ENCODE results near the gene TUBE1.

DNA sequence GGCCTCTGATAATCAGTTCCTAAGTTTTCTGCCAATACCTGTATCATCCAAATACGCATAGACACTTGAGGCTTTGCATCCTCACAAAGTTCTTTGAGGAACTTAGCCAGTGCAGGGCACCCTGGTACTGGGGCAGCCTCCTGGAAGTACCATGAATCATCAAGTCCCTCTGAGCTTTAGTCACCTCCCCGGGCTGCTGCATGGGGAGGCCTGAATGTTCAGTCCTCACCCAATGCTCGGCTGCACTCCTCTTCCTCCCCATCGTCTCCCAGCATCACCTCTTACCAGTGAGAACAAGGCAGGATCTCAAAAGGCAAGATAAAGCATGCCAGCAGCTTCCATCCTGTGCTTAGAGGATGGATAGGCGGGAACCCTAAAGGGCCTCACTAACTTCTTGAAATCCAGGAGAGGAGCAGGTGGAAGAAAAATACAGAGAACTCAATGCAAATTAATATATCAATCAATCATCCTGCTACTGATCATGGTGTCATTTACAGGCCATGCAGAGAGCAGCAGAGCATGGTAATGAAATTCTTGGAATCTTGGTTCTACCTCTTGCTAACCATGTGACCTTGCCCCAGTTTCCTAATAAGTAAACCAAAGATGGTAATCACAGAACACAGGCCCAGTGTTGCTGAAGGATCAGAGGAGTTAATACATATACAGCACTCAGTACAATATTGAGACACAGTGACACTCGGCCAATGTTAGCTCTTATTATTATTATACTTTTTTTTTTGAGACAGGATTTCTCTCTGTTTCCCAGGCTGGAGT lies 38.1 kb downstream of the TUBE1 start:
- TF ChIP-seq, protein P1, sequence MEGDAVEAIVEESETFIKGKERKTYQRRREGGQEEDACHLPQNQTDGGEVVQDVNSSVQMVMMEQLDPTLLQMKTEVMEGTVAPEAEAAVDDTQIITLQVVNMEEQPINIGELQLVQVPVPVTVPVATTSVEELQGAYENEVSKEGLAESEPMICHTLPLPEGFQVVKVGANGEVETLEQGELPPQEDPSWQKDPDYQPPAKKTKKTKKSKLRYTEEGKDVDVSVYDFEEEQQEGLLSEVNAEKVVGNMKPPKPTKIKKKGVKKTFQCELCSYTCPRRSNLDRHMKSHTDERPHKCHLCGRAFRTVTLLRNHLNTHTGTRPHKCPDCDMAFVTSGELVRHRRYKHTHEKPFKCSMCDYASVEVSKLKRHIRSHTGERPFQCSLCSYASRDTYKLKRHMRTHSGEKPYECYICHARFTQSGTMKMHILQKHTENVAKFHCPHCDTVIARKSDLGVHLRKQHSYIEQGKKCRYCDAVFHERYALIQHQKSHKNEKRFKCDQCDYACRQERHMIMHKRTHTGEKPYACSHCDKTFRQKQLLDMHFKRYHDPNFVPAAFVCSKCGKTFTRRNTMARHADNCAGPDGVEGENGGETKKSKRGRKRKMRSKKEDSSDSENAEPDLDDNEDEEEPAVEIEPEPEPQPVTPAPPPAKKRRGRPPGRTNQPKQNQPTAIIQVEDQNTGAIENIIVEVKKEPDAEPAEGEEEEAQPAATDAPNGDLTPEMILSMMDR (IDR thresholded peaks at IDR 0.05; ENCODE audit: borderline replicate concordance, extremely low read depth, low read length, poor library complexity, severe bottlenecking): no peak
- TF ChIP-seq EZH2 (IDR thresholded peaks at IDR 0.05; ENCODE audit: borderline replicate concordance, low read depth, low read length, severe bottlenecking): no peak
